Fibroblast of upper back skin (primary cell): ENCODE results near the gene ASF1A.
A peak's percentile ranks its signal among the peaks of the same experiment; 100 is the strongest.

ENCODE experiments used
- DNase-seq: peaks from one replicate; pipeline ENCODE4 v3.0.0-alpha.2; 2013

Gene ASF1A

GRCh38 chr6:118882314-118882905 lies 11.5 kb upstream of the ASF1A start:
- DNase-seq, result no peak

- no peak for DNase-seq
These were observed 7.3 kb upstream of the ASF1A start for GRCh38 chr6:118886641-118887040.

- DNase-seq, result no peak
These were observed 4.8 kb upstream of the ASF1A start for GRCh38 chr6:118889163-118889562.

- DNase-seq, result no peak
These were observed 2.8 kb upstream of the ASF1A start for GRCh38 chr6:118890997-118891790.

- no peak for DNase-seq
These were observed 1.5 kb upstream of the ASF1A start for GRCh38 chr6:118892355-118892991.

GRCh38 chr6:118893064-118893806 lies 717 bp upstream of the ASF1A start:
- DNase-seq, result peak; percentile 57

- DNase-seq, result peak; percentile 63
These were observed 691 bp downstream of the ASF1A start for GRCh38 chr6:118894425-118895260.

GRCh38 chr6:118895261-118895560 lies 1.3 kb downstream of the ASF1A start:
- no peak for DNase-seq

GRCh38 chr6:118895859-118896258 lies 1.9 kb downstream of the ASF1A start:
- no peak for DNase-seq

GRCh38 chr6:118896339-118897136 lies 2.6 kb downstream of the ASF1A start:
- DNase-seq, result peak; percentile 51

- no peak for DNase-seq
These were observed 3.4 kb downstream of the ASF1A start for GRCh38 chr6:118897386-118897785.

- DNase-seq, result no peak
These were observed 6.0 kb downstream of the ASF1A start for GRCh38 chr6:118899948-118900347.

- DNase-seq, result peak; percentile 44
These were observed 8.8 kb downstream of the ASF1A start for GRCh38 chr6:118902726-118903125.

- no peak for DNase-seq
These were observed 9.2 kb downstream of the ASF1A start for GRCh38 chr6:118903138-118903537.

GRCh38 chr6:118903691-118904090 lies 9.7 kb downstream of the ASF1A start:
- DNase-seq, result no peak

GRCh38 chr6:118905084-118905483 lies 11.1 kb downstream of the ASF1A start:
- no peak for DNase-seq

- DNase-seq, result no peak
These were observed 11.9 kb downstream of the ASF1A start for GRCh38 chr6:118905851-118906250.

GRCh38 chr6:118908441-118908840 lies 14.5 kb downstream of the ASF1A start:
- no peak for DNase-seq

- DNase-seq, result no peak
These were observed 18.7 kb downstream of the ASF1A start for GRCh38 chr6:118912646-118913045.

- no peak for DNase-seq
These were observed 19.2 kb downstream of the ASF1A start for GRCh38 chr6:118913161-118913560.

GRCh38 chr6:118914598-118914997 lies 20.6 kb downstream of the ASF1A start:
- DNase-seq, result no peak
